GM19328 (cell line): Measurements from ENCODE around the gene HP.
"Not testable (repeated sequence)": the region's sequence is repeated elsewhere in the genome, so short reads cannot be mapped to it uniquely, and the experiment has no call there.

Experiments
- ATAC-seq: cut with Tn5 transposase; IDR thresholded peaks from one replicate; pipeline ENCODE4 v1.9.1; 2021; ENCODE audit warnings: mild to moderate bottlenecking, moderate library complexity; ENCODE audit not compliant: unreplicated experiment

HP gene, protein sequence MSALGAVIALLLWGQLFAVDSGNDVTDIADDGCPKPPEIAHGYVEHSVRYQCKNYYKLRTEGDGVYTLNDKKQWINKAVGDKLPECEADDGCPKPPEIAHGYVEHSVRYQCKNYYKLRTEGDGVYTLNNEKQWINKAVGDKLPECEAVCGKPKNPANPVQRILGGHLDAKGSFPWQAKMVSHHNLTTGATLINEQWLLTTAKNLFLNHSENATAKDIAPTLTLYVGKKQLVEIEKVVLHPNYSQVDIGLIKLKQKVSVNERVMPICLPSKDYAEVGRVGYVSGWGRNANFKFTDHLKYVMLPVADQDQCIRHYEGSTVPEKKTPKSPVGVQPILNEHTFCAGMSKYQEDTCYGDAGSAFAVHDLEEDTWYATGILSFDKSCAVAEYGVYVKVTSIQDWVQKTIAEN

GRCh38 chr16:72054254-72054847, at the start of gene HP:
Gene HP, plus strand, starts transcription at chr16:72054505. Its CDS starts 148 bp downstream, at chr16:72054653.
- not testable (repeated sequence) for ATAC-seq

GRCh38 chr16:72008065-72008423, 46.3 kb upstream of the HP start:
- ATAC-seq: not testable (repeated sequence)

GRCh38 chr16:72008424-72009216, 45.7 kb upstream of the HP start, which contains the start of gene DHODH:
Gene DHODH, plus strand, starts transcription at chr16:72008744. Its CDS starts 21 bp downstream, at chr16:72008765.
- peak; percentile 99 for ATAC-seq

- ATAC-seq: no peak
Measured at GRCh38 chr16:72009779-72010178, 44.5 kb upstream of the HP start.

- no peak for ATAC-seq
Measured at GRCh38 chr16:72012607-72013006, 41.7 kb upstream of the HP start.

DNA sequence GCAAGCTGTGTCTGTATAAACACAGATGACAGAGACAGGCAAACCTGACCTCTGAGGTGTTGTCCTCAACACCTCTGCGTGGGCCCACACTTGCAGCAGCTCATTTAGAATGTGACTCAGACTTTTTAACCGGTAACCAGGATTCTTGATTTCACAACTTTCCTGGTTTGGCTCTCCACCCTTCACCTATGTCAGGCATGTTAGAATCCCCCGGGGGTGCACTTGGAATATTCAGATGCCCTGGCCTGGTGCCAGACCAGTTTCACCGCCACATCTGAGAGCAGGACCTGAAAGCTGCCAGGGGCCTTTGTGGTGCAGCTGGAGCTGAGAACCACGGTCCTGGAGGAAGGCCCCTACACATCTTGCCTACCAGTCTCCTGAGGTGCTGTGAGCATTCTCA, 40.9 kb upstream of the HP start:
- no peak for ATAC-seq

- ATAC-seq: no peak
Measured at GRCh38 chr16:72013888-72014581, 40.3 kb upstream of the HP start.

- ATAC-seq: no peak
Measured at GRCh38 chr16:72014675-72015074, 39.6 kb upstream of the HP start.

DNA sequence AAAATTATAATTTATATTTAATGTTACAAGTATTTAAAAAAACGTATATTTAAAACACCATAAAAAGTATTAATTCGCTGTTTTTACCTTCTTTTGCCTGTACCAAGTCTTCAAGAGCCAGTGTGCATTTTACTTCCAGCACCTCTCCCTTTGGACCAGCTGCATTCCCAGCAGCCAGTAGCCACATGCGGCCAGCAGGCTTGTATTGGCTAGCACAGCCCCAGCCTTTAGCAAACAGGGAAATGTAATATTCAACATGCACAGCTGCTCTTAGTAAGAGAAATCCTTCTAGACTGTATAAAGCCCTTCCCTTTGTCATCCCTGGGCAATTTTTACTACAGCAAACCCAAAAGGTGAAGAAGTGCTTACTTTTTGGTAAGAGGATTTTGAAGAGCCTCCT, 39.2 kb upstream of the HP start:
- no peak for ATAC-seq

GRCh38 chr16:72018470-72018869, 35.8 kb upstream of the HP start:
- ATAC-seq: no peak

GRCh38 chr16:72021043-72021442, 33.3 kb upstream of the HP start:
- no peak for ATAC-seq

- ATAC-seq: no peak
Measured at GRCh38 chr16:72022127-72022526, 32.2 kb upstream of the HP start.

GRCh38 chr16:72023962-72024361, 30.3 kb upstream of the HP start:
- no peak for ATAC-seq

- no peak for ATAC-seq
Measured at GRCh38 chr16:72024862-72025382, 29.4 kb upstream of the HP start.

DNA sequence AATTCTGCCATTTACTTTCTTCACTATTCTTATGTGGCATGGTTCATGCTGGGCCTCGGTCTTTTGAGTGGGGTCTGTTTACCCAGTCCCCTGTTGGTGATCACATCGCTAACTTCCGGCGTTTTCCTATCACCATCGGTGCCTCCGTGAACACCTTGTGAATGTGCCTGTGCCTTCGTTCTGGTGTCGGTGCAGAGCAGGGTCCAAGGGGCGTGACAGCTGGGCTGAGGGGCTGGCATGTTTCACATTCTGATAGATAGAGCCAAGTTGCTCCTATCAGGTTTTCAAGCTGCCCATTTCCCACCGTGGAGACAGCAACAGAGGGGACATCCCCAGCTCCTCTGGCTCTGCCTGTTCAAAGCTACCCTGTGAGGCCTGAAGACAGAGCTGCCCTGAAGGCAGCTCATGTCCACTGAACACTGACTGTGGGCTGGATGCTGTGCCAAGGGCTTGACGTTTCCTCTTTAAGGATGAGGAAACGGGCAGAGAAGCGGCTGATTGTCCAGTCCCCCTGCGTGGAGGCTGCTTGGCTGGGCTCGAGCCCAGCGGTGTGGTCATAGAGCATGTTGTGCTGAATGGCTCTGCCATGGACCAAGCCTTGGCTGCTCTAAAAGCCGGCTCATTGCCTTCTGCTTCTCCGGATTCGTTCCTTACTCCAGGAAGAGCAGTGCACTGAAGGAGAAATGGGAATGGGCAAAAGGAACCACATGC, 28.7 kb upstream of the HP start:
- ATAC-seq: no peak

DNA sequence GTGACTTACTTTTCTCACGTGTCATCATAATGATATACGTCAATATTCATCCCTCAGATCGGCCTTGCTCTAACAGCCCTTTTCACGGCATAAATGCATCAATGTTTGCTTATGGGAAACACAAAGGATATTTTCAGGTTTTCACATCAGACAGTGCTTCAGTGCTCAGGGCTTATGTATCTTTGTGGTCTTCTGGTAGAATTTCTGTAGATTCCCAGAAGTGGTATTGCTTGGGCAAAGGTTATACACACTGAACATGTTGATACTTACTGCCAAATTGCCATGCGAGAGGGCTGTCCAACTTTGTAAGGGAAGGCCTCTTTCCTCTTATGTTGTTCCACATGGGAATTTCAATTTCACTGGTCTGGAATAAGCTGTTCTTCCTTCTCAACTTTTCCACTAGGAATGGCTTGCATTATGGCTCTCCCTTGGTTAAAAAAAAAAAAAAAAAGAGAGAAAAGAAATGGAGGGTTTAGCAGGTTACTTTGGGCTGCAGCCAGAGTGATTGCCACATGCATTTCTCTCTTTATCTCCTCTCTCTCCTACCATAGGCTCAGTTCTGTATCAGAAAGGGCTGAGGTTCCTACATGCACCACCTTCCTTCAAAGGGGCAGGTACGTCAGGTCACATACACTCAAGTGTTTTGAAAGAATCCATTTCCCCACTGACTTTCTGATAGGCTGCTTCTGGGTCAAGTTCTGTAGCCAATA, 26.5 kb upstream of the HP start:
- ATAC-seq: no peak

GRCh38 chr16:72029567-72030271, 24.6 kb upstream of the HP start:
- no peak for ATAC-seq

- ATAC-seq: no peak
Measured at GRCh38 chr16:72033437-72033836, 20.9 kb upstream of the HP start.

DNA sequence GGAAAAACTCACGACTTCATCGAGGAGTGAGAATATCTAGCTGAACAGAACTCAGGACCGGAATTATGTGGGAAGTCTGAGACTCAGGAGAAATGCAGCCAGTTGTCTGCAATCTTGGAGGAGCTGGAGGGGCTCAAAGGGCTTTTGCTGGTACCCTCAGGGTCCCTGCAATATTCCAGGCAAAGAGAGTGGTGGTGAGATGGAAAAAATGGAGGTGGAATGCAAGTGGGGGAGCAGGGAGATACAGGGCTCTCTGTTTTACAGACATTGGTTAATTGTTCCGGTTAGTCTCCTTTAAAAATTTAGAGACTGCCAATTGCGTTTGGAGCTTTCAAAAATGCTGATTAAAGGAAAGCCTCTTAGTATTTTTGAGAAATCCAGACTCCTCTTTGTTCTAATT, 18.2 kb upstream of the HP start:
- no peak for ATAC-seq
